Small intestine (tissue), 7 donors: ENCODE results near the gene PLEKHA6. TPM values are rescaled to one million over a fixed set of nuclear protein-coding genes. Genes with fewer than 3 reads are reported as not detected.

Experiments used
- DNase-seq, 2 donors: peaks; one replicate each; pipeline versions ENCODE4 v3.0.0 to v3.0.0-alpha.2; 2013
- FAIRE-seq: peaks from 2 replicates; lab custom pipeline; 2012; peaks lifted over from hg19 to GRCh38; lab: Jason Lieb, UNC
- H3K27ac ChIP-seq, 3 donors: one replicate each; pipeline ENCODE4 v1.5.1; 2013; ENCODE audit warnings: low read length in 2 of 3, mild to moderate bottlenecking in 2 of 3, control low read depth in 1 of 3, inconsistent platforms in 1 of 3, low read depth in 1 of 3, moderate library complexity in 1 of 3
- H3K27me3 ChIP-seq, 3 donors: one replicate each; pipeline ENCODE4 v1.6.1; 2013; ENCODE audit warnings: low read length in 3 of 3, inconsistent platforms in 1 of 3; ENCODE audit not compliant: control insufficient read depth in 3 of 3, insufficient read depth in 3 of 3
- H3K36me3 ChIP-seq, 3 donors: one replicate each; pipeline ENCODE4 v1.6.1; 2013; ENCODE audit warnings: low read length in 3 of 3, inconsistent platforms in 1 of 3, low read depth in 1 of 3, mild to moderate bottlenecking in 1 of 3, moderate library complexity in 1 of 3; ENCODE audit not compliant: control insufficient read depth in 3 of 3, insufficient read depth in 2 of 3
- H3K4me1 ChIP-seq, 3 donors: one replicate each; pipeline ENCODE4 v1.6.1; 2013; ENCODE audit warnings: low read length in 2 of 3, inconsistent platforms in 1 of 3, low read depth in 1 of 3, mild to moderate bottlenecking in 1 of 3, moderate library complexity in 1 of 3; ENCODE audit not compliant: control insufficient read depth in 3 of 3, insufficient read depth in 2 of 3
- H3K4me3 ChIP-seq, 3 donors: one replicate each; pipeline ENCODE4 v1.5.1; 2013; ENCODE audit warnings: low read length in 3 of 3, control low read depth in 1 of 3, inconsistent platforms in 1 of 3, low read depth in 1 of 3, mild to moderate bottlenecking in 1 of 3, moderate library complexity in 1 of 3
- H3K9me3 ChIP-seq, 2 donors: one replicate each; pipeline ENCODE4 v1.6.1; 2013; ENCODE audit warnings: low read depth in 1 of 2, low read length in 1 of 2; ENCODE audit not compliant: control insufficient read depth in 2 of 2, insufficient read depth in 1 of 2
- WGBS, 3 donors: extraction: QIAGEN DNeasy Blood & Tissue Kit; methylation state at CpG; one replicate each; pipeline ENCODE4 v1.1.7; 2013; 5-methylcytosine and 5-hydroxymethylcytosine counted together
- polyA plus RNA-seq, 4 donors: library from polyadenylated mRNA; stranded (reverse) in 3 of 4; unstranded in 1 of 4; fragments of 200-250 nt in 3 of 4; fragments of 120-200 nt in 1 of 4; gene quantifications; one replicate each; pipeline versions ENCODE4 v1.2.1 to v1.2.3, GENCODE V29; 2013
- donor health status: healthy with polysubstance abuse.
- donor health status: control.
- donor health status: control.
- donor health status: Bipolar disorder and iron deficiency.
- donor health status: healthy.

PLEKHA6 gene
- polyA plus RNA-seq, 4 donors: 27.4 to 58.0 (median 38.3) TPM

- Histone ChIP-seq H3K27me3 (no peaks in the 10 kb centered on the region), H3K9me3 (no peaks in the 10 kb centered on the region), H3K36me3 (peaks cover 0 to 92% (median 8%) of the 10 kb centered on the region in 3 donors), H3K27ac (no peak overlapping the region), H3K4me3 (no peak overlapping the region), H3K4me1 (no peaks in the 10 kb centered on the region)
- DNase-seq (no peak), FAIRE-seq (no peak)
- 91 to 96% (median 93%) methylated on average over 7 of the region's 7 CpGs for WGBS, 3 donors
Measured at GRCh38 chr1:204251286-204251685, 108.4 kb downstream of the PLEKHA6 start.

DNA sequence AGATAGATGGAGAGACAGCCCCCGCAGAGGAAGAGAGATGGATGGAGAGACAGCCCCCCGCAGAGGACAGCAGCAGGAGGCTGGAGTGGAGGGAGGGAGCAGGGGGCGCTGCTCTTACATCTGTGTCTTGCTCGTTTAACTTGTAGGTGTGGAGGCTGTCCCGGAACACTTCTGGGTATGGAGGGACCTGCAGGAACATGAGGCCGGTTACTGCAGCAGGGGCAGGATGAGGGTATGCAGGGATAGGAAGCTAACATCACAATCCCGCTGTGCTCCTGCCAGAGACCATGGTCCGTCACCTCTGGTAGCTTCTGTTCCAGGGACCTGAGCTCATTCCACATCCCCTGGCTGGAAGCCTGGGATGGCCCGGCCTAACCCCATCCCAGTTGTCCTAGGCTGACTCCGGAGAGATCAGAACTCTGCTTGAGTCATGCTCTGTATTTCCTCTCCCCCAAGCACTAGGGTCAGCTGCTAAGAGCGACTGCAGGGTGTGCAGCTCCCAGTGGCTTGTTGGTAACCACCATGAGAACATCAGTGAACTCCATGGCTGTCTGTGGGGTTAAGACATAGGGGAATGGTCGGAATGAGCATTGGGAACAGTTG, 109.2 kb downstream of the PLEKHA6 start:
- H3K27me3 ChIP-seq: no peaks in the 10 kb centered on the region
- H3K36me3 ChIP-seq: peaks cover 0 to 90% (median 7%) of the 10 kb centered on the region in 3 donors
- FAIRE-seq: no peak
- no peak overlapping the region for H3K4me3 ChIP-seq
- H3K4me1 ChIP-seq: no peaks in the 10 kb centered on the region
- no peaks in the 10 kb centered on the region for H3K9me3 ChIP-seq
- WGBS, 3 donors: 71 to 90% (median 84%) methylated on average over 12 of the region's 12 CpGs
- no peak for DNase-seq
- no peak overlapping the region for H3K27ac ChIP-seq

GRCh38 chr1:204249736-204250427, 109.8 kb downstream of the PLEKHA6 start:
- H3K9me3 ChIP-seq: no peaks in the 10 kb centered on the region
- FAIRE-seq: no peak
- no peaks in the 10 kb centered on the region for H3K27me3 ChIP-seq
- peaks cover 0 to 91% (median 11%) of the 10 kb centered on the region in 3 donors for H3K36me3 ChIP-seq
- H3K4me1 ChIP-seq: no peaks in the 10 kb centered on the region
- H3K27ac ChIP-seq: no peak overlapping the region
- no peak for DNase-seq
- WGBS, 3 donors: 77 to 78% (median 78%) methylated on average over 7 of the region's 7 CpGs
- no peak overlapping the region for H3K4me3 ChIP-seq

GRCh38 chr1:204248954-204249353, 110.8 kb downstream of the PLEKHA6 start:
- FAIRE-seq (no peak), DNase-seq (no peak)
- Histone ChIP-seq H3K9me3 (no peaks in the 10 kb centered on the region), H3K27ac (no peak overlapping the region), H3K36me3 (peaks cover 0 to 91% (median 14%) of the 10 kb centered on the region in 3 donors), H3K4me1 (no peaks in the 10 kb centered on the region), H3K4me3 (no peak overlapping the region), H3K27me3 (no peaks in the 10 kb centered on the region)
- WGBS, 3 donors: 83 to 95% (median 92%) methylated on average over 3 of the region's 3 CpGs

- FAIRE-seq (no peak), DNase-seq (no peak)
- Histone ChIP-seq H3K36me3 (peaks cover 0 to 93% (median 17%) of the 10 kb centered on the region in 3 donors), H3K9me3 (no peaks in the 10 kb centered on the region), H3K27ac (no peak overlapping the region), H3K4me1 (no peaks in the 10 kb centered on the region), H3K4me3 (no peak overlapping the region), H3K27me3 (no peaks in the 10 kb centered on the region)
- WGBS, 3 donors: 91 to 95% (median 94%) methylated on average over 4 of the region's 4 CpGs
Measured at GRCh38 chr1:204246876-204247275, 112.9 kb downstream of the PLEKHA6 start.

GRCh38 chr1:204242920-204243319, 116.8 kb downstream of the PLEKHA6 start:
- no peaks in the 10 kb centered on the region for H3K27me3 ChIP-seq
- DNase-seq (no peak), FAIRE-seq (no peak)
- no peaks in the 10 kb centered on the region for H3K9me3 ChIP-seq
- no peak overlapping the region for H3K27ac ChIP-seq
- H3K36me3 ChIP-seq: peaks cover 0 to 80% (median 18%) of the 10 kb centered on the region in 3 donors
- no peak overlapping the region for H3K4me3 ChIP-seq
- 92 to 97% (median 97%) methylated on average over 10 of the region's 10 CpGs for WGBS, 3 donors
- no peaks in the 10 kb centered on the region for H3K4me1 ChIP-seq

GRCh38 chr1:204241914-204242313, 117.8 kb downstream of the PLEKHA6 start:
- Histone ChIP-seq H3K27ac (no peak overlapping the region), H3K36me3 (peaks cover 0 to 71% (median 18%) of the 10 kb centered on the region in 3 donors), H3K9me3 (no peaks in the 10 kb centered on the region), H3K27me3 (no peaks in the 10 kb centered on the region), H3K4me1 (no peaks in the 10 kb centered on the region), H3K4me3 (no peak overlapping the region)
- FAIRE-seq (no peak), DNase-seq (no peak)
- 92 to 98% (median 94%) methylated on average over 5 of the region's 5 CpGs for WGBS, 3 donors

- Histone ChIP-seq H3K27ac (no peak overlapping the region), H3K9me3 (no peaks in the 10 kb centered on the region), H3K4me1 (no peaks in the 10 kb centered on the region), H3K27me3 (no peaks in the 10 kb centered on the region), H3K4me3 (no peak overlapping the region), H3K36me3 (peaks cover 0 to 63% (median 16%) of the 10 kb centered on the region in 3 donors)
- DNase-seq: no peak
- FAIRE-seq: no peak
- WGBS, 3 donors: 48 to 67% (median 52%) methylated on average over 2 of the region's 2 CpGs
Measured at GRCh38 chr1:204241050-204241449, 118.7 kb downstream of the PLEKHA6 start.
